GM21367 (cell line): ENCODE data around the gene HOXB6.

Source experiments
- ATAC-seq: cut with Tn5 transposase; IDR thresholded peaks from one replicate; pipeline ENCODE4 v1.9.1; 2021; ENCODE audit not compliant: unreplicated experiment

Gene HOXB6

GRCh38 chr17:48622857-48623256, 18.1 kb upstream of the HOXB6 start:
- ATAC-seq = no peak

- no peak for ATAC-seq
Observed at GRCh38 chr17:48621410-48622392, 16.9 kb upstream of the HOXB6 start.

- no peak for ATAC-seq
Observed at GRCh38 chr17:48620461-48621139, 15.8 kb upstream of the HOXB6 start.

DNA sequence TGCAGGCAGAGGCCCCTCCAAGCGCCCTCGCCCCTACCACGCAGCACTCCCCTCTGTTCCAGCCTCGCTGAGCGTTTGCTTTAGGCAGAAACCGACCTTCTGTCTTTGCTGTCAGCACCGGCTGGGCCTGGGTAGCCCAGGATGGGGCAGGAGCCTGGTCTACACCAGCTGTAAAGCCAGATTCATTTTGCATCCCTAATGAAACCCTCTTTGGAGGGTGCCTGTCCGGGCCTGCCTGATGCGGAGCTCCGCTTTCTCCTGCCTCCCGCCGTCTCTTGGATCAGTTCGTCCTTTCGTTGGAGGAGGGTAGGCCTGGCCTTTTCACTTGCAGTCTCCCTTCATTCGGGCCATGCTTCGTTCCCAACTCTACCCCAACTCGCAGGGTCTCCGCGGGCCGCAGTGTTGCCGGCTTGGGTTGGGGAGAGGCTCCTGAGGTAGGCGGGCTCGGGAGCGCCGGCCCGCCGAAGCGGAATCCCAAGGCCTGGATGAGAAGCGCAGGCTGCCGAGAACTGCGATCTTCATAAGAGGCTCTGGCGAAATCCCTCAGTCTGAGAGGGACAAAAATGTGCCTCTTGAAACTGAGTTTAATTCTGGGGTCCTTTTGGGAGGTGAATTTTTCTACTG, 15.2 kb upstream of the HOXB6 start:
- ATAC-seq = no peak

DNA sequence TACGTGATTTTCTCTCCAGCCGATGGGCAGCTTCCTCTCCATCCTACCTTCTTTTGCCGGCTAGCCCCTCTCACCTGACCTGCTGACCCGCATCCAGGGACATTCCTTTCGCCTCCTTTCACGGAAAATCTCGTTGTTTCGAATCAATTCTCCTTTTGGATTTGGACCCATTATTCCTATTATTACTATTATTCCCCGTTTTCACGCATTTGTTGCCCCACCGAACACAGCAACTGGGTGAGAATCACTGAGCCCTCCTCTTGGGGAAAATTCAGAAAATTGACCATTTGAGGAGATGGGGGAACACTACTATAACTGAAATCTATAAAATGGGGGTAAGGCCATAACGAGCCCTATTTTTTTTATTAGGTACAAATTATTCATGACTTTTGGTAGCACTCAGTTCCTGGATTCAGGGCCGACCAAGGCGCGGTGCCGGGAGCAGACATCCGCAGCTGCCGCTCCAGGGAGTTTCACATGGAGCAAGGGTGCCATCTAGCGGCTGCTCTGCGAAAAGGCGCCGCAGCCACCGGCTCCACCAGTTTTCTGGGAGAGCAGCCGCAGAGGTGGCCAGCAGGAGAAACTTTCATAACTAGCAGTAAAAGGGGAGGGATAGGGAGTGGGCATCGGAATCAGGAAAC, 13.6 kb upstream of the HOXB6 start:
- no peak for ATAC-seq

GRCh38 chr17:48617471-48618255, 12.9 kb upstream of the HOXB6 start:
- no peak for ATAC-seq

GRCh38 chr17:48616717-48617470, 12.1 kb upstream of the HOXB6 start:
- no peak for ATAC-seq

GRCh38 chr17:48615963-48616716, 11.4 kb upstream of the HOXB6 start:
- ATAC-seq = no peak

DNA sequence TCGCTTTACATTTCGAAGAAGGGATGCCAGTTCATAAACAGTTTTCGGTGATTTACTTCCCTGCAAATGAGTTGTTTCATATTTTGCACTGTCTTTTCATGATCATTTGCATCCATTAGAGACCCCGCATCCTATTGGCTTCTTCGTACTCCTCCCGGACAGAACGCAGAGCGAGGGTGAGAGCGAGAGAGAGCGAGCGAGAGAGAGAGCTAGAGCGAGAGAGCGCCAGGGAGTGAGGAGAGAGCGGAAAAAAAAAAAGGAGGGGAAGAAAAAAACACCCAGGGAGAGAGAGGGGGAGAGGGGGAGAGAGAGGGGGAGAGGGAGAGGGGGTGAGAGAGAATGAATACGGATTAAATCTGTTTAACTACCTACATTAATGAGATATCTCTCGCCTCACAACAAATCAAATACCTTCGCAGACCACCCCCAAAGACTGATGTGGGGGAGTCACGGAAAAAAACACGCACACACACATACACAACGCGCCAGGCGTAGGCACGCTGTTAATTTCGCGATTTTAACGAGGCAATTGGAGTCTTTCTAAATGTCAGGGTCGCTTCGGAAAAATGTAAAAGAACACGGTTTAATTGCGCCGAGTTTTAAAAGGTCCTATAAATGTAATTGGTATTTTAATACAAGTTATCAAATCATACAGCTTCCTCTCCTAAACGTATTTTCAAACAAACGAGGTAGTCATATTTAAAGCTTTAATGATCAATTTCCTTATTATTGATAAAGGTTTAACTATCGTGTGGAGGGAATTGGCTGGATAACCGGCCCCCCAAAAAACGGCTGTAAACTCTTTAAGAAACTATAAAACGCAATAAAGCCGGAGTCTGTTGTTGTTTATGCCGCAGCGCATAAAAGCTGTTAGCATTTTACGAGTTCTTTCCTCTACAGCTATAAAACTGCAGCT, 10.5 kb upstream of the HOXB6 start, which contains the start of gene HOXB8:
Gene HOXB8, minus strand, starts transcription at position 246 of the 916 bp plus-strand sequence. CDS start 588 bp downstream, outside the sequence.
- ATAC-seq = no peak

- no peak for ATAC-seq
Observed at GRCh38 chr17:48613862-48614694, 9.3 kb upstream of the HOXB6 start.

DNA sequence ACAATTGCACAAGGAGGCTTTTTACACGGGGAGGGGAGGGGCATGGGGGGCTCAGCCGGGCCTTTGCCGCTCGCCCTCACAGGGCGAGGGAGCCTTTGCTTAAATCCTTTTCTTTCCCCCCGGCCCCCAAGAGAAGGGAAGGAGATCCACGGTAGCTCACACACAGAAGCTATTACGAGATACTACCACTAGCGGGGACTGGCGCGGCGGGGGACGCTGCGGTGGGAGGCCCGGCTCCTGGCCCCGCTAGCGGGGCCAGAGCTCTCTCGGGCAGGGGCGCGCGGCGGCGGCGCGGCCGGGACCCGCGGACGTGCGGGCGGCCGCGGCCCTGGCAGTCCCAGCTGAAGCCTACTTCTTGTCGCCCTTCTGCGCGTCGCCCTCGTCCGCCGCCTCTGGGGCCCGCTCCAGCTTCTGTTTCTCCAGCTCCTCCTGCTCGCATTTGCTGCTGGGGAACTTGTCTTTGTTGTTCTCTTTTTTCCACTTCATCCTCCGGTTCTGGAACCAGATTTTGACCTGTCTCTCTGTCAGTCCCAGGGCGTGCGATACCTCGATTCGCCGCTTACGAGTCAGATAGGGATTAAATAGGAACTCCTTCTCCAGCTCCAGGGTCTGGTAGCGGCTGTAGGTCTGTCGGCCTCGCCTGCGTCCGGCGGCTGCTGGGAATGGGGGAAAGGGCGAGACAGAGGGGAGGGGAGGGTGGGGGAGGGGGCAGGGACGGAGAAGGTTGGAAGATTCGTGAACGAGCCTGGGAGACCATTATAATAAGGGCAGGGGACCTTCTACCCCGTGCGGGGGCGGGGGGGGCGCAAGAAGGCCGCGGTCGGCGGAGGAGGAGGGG, 8.3 kb upstream of the HOXB6 start:
- no peak for ATAC-seq

GRCh38 chr17:48612456-48612853, 7.7 kb upstream of the HOXB6 start:
- ATAC-seq = no peak

DNA sequence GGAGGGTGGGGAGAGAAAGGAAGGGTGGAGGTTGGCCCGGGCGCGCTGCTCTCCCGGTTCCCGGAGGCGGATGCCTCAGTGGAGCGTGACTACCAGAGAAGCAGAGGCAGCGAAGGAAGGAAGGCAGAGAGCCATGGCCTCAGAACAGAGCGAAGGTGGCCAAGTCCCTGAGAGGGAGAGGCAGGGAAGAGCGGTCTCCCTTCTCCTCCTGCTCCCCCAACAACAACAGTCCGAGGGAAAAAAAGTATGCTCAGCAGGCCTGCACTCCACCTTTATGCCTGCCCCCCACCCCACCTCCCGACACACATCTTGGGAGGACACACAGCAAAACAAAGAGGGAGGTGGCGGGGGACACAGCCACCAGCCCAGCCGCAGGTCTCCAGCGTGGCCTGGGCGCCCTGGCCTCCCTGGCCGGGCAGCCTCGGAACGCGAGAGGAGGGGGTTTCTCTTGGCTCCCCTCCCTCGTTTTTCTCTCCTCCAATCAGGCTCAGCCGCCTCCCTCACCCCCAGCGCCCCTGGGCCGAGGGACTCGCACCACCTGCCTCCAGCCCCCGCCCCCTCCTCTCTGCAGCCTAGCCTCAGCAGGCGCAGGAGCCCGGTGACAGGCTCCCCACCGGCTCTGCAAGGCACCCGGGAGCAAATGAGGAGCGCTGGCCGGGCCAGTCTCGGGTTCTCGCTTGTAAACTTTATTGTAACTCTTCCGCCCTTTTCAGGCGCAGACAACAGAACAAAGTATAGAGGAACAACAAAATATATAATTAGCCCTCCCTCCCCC, 7.1 kb upstream of the HOXB6 start:
- no peak for ATAC-seq

GRCh38 chr17:48611213-48611612, 6.4 kb upstream of the HOXB6 start:
- ATAC-seq = no peak
